Endothelial cell of umbilical vein (primary cell): ENCODE results near the gene EXOC6.
A peak's percentile ranks its signal among the peaks of the same experiment; 100 is the strongest.

Source experiments
- EZH2 ChIP-seq: IDR thresholded peaks from 2 replicates; pipeline ENCODE4 v1.6.1; 2012; ENCODE audit warnings: borderline replicate concordance, low read depth, mild to moderate bottlenecking, moderate library complexity, low read length, inconsistent platforms; ENCODE audit not compliant: severe bottlenecking
- FOS ChIP-seq: IDR thresholded peaks from 2 replicates; pipeline ENCODE4 v1.6.1; 2011; ENCODE audit warnings: mild to moderate bottlenecking, low read length, moderate library complexity, borderline replicate concordance; ENCODE audit not compliant: insufficient read depth
- GATA2 ChIP-seq: IDR thresholded peaks from 2 replicates; pipeline ENCODE4 v1.7.0; 2011; ENCODE audit warnings: low read depth, mild to moderate bottlenecking, moderate library complexity, mixed read lengths, low read length; ENCODE audit not compliant: insufficient read length, insufficient read depth
- JUN ChIP-seq: IDR thresholded peaks from 2 replicates; pipeline ENCODE4 v1.6.1; 2011; ENCODE audit warnings: borderline replicate concordance, low read depth; ENCODE audit not compliant: insufficient read length, insufficient read depth
- MYC ChIP-seq: IDR thresholded peaks from one replicate; pipeline ENCODE4 v1.6.1; 2011; ENCODE audit warnings: mild to moderate bottlenecking, low read depth, low read length
- POLR2A ChIP-seq: IDR thresholded peaks from 2 replicates; pipeline ENCODE4 v1.6.1; 2012; ENCODE audit warnings: low read depth, mild to moderate bottlenecking, control low read depth, low read length
- POLR2AphosphoS5 ChIP-seq: IDR thresholded peaks from 2 replicates; pipeline ENCODE4 v1.6.1; 2012; ENCODE audit warnings: low read depth, mild to moderate bottlenecking, control low read depth, low read length, moderate library complexity; ENCODE audit not compliant: insufficient read depth
- TF ChIP-seq, protein P1 (sequence below), 2 donors: IDR thresholded peaks; 1 replicate in 1 of 2; 2 replicates in 1 of 2; pipeline ENCODE4 v1.5.1; 2011; ENCODE audit warnings: low read length in 2 of 2, mild to moderate bottlenecking in 2 of 2, moderate library complexity in 2 of 2, control low read depth in 1 of 2, inconsistent platforms in 1 of 2, low read depth in 1 of 2; ENCODE audit not compliant: insufficient read depth in 1 of 2; ENCODE audit errors: extremely low read depth in 1 of 2
- TF ChIP-seq, protein P2 (sequence below): IDR thresholded peaks from 2 replicates; pipeline ENCODE4 v1.6.1; 2011; ENCODE audit not compliant: insufficient read depth, insufficient read length

DNA sequence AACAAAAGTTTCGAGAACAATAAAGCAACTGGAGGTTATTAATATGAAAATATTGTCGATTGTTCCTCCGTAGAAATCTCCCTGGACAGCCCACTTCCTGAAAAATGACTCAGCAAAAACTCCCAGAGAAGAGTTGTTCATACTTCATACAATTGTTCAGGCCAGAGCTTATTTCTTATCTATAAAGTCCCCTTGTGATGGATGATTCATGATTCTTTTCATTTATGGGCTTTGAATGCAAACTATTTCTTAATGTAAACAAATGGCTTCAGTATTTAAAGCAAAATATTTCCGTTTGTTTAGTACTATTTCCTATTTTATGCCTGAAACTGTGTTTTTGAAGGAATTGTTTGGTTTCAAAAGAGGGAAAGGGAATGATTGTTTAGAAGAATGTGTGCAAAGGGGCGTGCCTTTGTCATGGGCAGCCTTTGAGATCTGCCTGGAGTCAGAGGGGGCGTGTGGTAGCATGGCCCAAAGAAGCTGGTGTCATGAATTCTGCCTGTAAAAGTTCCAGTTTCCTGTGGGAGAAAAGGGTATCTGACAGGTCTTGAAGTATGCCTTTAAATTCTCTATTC lies 26.2 kb upstream of the EXOC6 start:
- TF ChIP-seq, protein P1, sequence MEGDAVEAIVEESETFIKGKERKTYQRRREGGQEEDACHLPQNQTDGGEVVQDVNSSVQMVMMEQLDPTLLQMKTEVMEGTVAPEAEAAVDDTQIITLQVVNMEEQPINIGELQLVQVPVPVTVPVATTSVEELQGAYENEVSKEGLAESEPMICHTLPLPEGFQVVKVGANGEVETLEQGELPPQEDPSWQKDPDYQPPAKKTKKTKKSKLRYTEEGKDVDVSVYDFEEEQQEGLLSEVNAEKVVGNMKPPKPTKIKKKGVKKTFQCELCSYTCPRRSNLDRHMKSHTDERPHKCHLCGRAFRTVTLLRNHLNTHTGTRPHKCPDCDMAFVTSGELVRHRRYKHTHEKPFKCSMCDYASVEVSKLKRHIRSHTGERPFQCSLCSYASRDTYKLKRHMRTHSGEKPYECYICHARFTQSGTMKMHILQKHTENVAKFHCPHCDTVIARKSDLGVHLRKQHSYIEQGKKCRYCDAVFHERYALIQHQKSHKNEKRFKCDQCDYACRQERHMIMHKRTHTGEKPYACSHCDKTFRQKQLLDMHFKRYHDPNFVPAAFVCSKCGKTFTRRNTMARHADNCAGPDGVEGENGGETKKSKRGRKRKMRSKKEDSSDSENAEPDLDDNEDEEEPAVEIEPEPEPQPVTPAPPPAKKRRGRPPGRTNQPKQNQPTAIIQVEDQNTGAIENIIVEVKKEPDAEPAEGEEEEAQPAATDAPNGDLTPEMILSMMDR (IDR thresholded peaks at IDR 0.05; ENCODE audit: extremely low read depth in 1 of 2, insufficient read depth in 1 of 2, low read depth in 1 of 2, low read length in 2 of 2), result no peak
- TF ChIP-seq, protein P2, sequence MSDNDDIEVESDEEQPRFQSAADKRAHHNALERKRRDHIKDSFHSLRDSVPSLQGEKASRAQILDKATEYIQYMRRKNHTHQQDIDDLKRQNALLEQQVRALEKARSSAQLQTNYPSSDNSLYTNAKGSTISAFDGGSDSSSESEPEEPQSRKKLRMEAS, result no peak
- TF ChIP-seq POLR2A (peak; percentile 60), EZH2 (no peak), POLR2AphosphoS5 (peak; percentile 73), JUN (peak; percentile 96), FOS (peak; percentile 96), MYC (no peak), GATA2 (peak; percentile 83)
